GM13977 (cell line): Measurements from ENCODE around the gene SLC5A1.

Experiments used
- DNase-seq: peaks from one replicate; pipeline ENCODE4 v3.0.0; 2012; ENCODE audit warnings: low spot score
- CTCF ChIP-seq: IDR thresholded peaks from 2 replicates; pipeline ENCODE4 v1.5.1; 2012; ENCODE audit warnings: mild to moderate bottlenecking, control low read depth; ENCODE audit not compliant: insufficient read depth; ENCODE audit errors: extremely low read depth, missing control alignments
- in situ Hi-C: fragments of 300-500 bp; cut with MboI; formaldehyde crosslinking; loops from one replicate; pipeline ENCODE4 v1.12.0; 2022; ENCODE audit warnings: low sequenced_read_pairs, low pct_unique_long_range_greater_than_20kb, mixed read lengths, inconsistent platforms; ENCODE audit not compliant: unreplicated experiment

Gene SLC5A1

GRCh38 chr22:32069579-32070372 lies 26.7 kb downstream of the SLC5A1 start:
- no peak for DNase-seq
- TF ChIP-seq CTCF, result no peak
- in situ Hi-C loops, result no loop called here

- in situ Hi-C loops, result no loop called here
- no peak for TF ChIP-seq CTCF
- no peak for DNase-seq
Measured at GRCh38 chr22:32073262-32073661, 30.2 kb downstream of the SLC5A1 start.

GRCh38 chr22:32073823-32074380 lies 30.8 kb downstream of the SLC5A1 start:
- in situ Hi-C loops, result no loop called here
- no peak for TF ChIP-seq CTCF
- DNase-seq, result no peak

GRCh38 chr22:32075997-32076760 lies 33.1 kb downstream of the SLC5A1 start:
- in situ Hi-C loops, result no loop called here
- no peak for TF ChIP-seq CTCF
- DNase-seq, result no peak

GRCh38 chr22:32076761-32077084 lies 33.7 kb downstream of the SLC5A1 start:
- in situ Hi-C loops, result no loop called here
- no peak for TF ChIP-seq CTCF
- DNase-seq, result no peak

- in situ Hi-C loops, result no loop called here
- no peak for TF ChIP-seq CTCF
- no peak for DNase-seq
Measured at GRCh38 chr22:32077151-32077550, 34.1 kb downstream of the SLC5A1 start.
